ENCODE data around the gene DOK6. TPM values are rescaled to one million over a fixed set of nuclear protein-coding genes. Genes with fewer than 3 reads are reported as not detected.
"Not testable (repeated sequence)": the region's sequence is repeated elsewhere in the genome, so short reads cannot be mapped to it uniquely, and the experiment has no call there.

Gene DOK6
- polyA plus RNA-seq, 1 donor, result 21.8 TPM

GRCh38 chr18:69866212-69866611 is 465.5 kb downstream of the DOK6 start:
- DNase-seq, result no peak

- DNase-seq, result no peak
These were observed 470.0 kb downstream of the DOK6 start for GRCh38 chr18:69870736-69871135.

- DNase-seq, result no peak
These were observed 470.7 kb downstream of the DOK6 start for GRCh38 chr18:69871363-69871762.

GRCh38 chr18:69872661-69873060 is 472.0 kb downstream of the DOK6 start:
- no peak for DNase-seq

GRCh38 chr18:69874058-69874457 is 473.4 kb downstream of the DOK6 start:
- DNase-seq, result no peak

GRCh38 chr18:69876490-69876889 is 475.8 kb downstream of the DOK6 start:
- DNase-seq, result no peak

GRCh38 chr18:69878213-69878933 is 477.7 kb downstream of the DOK6 start:
- DNase-seq, result no peak

GRCh38 chr18:69879051-69879450 is 478.4 kb downstream of the DOK6 start:
- DNase-seq, result not testable (repeated sequence)

- DNase-seq, result no peak
These were observed 479.4 kb downstream of the DOK6 start for GRCh38 chr18:69880083-69880482.

- no peak for DNase-seq
These were observed 482.4 kb downstream of the DOK6 start for GRCh38 chr18:69882965-69883668.

GRCh38 chr18:69883781-69884180 is 483.1 kb downstream of the DOK6 start:
- no peak for DNase-seq

- DNase-seq, result no peak
These were observed 484.7 kb downstream of the DOK6 start for GRCh38 chr18:69885355-69885754.

GRCh38 chr18:69885841-69886531 is 485.3 kb downstream of the DOK6 start:
- DNase-seq, result no peak

GRCh38 chr18:69887256-69887655 is 486.6 kb downstream of the DOK6 start:
- no peak for DNase-seq

GRCh38 chr18:69889009-69889408 is 488.3 kb downstream of the DOK6 start:
- DNase-seq, result no peak

GRCh38 chr18:69890558-69890957 is 489.9 kb downstream of the DOK6 start:
- DNase-seq, result no peak

GRCh38 chr18:69894467-69894866 is 493.8 kb downstream of the DOK6 start:
- DNase-seq, result no peak

GRCh38 chr18:69895066-69896047 is 494.7 kb downstream of the DOK6 start:
- DNase-seq, result no peak

GRCh38 chr18:69897397-69898108 is 496.9 kb downstream of the DOK6 start:
- no peak for DNase-seq

GRCh38 chr18:69898241-69898861 is 497.7 kb downstream of the DOK6 start:
- no peak for DNase-seq
